ENCODE measurements around the gene CRABP1. TPM values are rescaled to one million over a fixed set of nuclear protein-coding genes. Genes with fewer than 3 reads are reported as not detected.

The CRABP1 gene
- total RNA-seq, 2 donors from 2014 or later = not detected

DNA sequence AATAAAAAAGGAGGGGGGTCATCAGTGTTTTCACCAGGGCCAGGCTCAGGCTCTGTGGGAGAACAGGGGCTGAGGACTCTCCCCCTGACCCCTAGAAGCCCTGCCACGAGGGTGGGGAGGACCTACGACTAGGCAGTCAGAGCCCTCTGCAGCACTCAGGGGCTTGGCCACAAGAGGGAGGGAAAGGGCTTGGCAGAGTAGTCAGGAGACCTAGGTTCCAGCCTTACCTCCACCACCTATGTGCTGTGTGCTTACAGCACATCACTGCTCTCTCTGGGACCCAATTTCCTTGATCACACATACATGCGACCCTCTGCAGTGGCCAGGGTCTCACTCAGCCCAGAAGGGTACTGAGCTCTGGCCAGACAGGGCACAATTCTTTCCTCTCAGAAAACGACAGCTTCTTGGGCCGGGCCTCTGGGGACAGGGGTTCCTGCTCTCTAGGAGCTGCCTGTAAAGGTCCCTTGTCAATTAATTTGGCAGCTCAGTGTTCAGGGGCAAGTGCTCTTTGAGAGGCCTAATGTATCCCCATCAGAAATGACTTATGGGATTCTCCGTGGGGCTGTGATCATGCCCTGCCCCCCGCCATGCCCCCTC lies 24.4 kb upstream of the CRABP1 start:
- peak; percentile 31 for DNase-seq (ENCODE audit: low spot score)
- intact Hi-C loops (cut with DNase I) = loop anchor here in 1 of 2 donors (5.0 kb wide), 1 partner anchor 1453 kb away; no protein-coding TSS in a partner anchor

DNA sequence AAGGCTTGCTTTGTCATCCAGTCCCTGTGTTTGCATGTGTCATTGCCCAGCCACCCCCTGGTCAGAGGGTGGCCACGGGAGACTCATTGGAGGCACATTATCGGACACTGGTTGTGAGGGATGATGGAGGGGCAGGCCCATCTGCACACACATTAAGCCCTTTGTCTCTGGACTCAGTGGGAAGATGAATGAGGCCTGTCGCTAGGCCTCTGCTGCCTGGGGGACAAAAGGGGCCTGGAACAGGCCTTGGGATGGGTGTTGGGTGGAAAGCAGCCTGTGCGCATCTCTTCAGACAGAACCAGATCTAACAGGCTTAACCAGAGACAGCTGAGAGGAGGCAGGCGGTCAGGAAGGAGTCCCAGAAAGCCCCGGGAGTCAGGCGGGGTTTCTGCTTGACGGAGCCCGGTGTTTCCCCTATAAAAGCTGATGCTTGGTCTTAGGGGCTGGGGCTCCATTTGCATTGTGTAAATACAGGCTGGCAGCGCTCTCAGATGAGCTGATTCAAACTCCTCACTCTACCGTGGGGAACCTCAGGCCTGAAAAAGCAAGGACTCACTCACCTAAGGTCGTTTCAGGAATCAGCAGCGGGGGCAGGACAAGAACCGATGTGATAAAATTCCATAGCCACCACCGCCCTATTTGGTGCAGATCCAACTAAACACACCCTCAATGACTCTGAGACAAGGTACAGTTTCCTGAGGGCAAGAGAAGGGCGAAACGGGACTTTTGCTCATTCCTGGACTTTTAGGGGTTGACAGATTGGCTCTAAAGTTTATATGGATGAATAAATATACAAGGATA lies 23.7 kb upstream of the CRABP1 start:
- peak; percentile 68 for DNase-seq (ENCODE audit: low spot score)
- intact Hi-C loops (cut with DNase I) = loop anchor here in 1 of 2 donors (5.0 kb wide), 1 partner anchor 1454 kb away; no protein-coding TSS in a partner anchor

DNA sequence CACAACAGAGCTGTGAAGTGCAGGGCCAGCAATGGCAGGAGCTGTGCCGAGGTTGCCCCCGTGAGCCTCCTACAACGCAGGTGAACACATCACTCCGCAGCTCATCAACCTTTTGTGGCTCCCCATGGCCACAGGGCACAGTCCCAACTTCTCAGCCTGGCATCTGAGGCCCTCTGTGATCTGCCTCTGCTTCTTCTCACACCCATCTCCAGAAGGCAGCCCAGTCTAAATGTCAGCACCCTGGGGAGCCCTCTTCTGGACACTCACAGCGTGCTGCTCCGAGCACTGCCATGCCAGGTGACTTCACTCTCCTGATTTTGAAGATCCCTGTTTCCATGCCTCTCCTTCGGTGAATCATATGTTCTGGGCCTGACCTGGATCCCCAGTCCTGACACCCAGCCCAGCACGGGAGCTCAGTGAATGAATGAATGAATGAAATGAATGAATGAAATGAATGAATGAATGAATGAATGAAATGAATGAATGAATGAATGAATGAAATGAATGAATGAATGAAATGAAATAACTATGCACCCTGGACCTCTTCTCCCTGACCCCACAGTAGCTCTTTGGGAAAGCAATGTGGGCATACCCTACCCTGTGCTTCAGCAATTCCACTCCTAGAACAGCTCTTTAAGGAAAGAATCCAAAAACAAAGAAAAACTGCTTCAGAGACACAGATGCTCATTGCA lies 22.9 kb upstream of the CRABP1 start:
- intact Hi-C loops (cut with DNase I) = loop anchor here in 1 of 2 donors (5.0 kb wide), 1 partner anchor 1455 kb away; no protein-coding TSS in a partner anchor
- DNase-seq (ENCODE audit: low spot score) = peak; percentile 38

DNA sequence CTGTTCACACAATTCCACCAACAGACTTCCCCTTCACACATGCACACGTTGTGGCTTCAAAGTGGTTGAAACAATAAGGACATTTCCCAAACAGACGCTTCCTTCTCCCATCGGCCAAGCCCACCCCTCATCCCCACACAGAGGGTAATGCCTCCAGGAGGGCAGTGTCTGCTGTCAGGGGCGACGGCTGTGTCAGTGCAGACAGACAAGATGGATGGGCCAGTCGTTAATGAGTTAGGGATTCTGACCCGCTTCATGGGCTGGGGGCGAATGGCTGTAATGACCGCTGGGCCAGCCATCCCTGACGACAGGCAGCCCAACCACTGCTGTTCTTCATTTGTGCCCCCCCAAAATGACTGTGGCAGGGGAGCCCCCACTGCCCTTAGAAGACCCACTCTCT lies 20.6 kb upstream of the CRABP1 start:
- intact Hi-C loops (cut with DNase I) = loop anchor here in 1 of 2 donors (5.0 kb wide), 1 partner anchor 1457 kb away; no protein-coding TSS in a partner anchor
- peak; percentile 37 for DNase-seq (ENCODE audit: low spot score)

DNA sequence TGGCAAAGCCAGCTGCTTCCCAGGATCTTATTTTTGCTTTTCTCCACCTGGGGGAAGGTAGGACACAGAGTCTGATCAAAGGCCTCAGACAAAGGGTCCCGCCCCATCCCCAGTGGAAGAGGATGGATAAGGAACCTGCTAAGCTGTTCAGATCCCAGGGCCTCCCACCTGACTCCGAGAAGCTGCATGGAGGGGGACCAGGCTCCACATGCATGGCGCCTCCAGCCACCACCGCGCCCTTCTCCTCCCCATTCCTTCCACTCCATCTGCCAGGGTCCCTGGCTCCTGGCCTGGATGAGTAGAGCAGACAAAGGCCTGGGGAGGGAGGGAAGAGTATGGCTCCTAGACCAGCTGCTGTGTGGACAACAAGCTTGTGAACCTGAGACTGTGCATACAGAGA lies 20.0 kb upstream of the CRABP1 start:
- peak; percentile 36 for DNase-seq (ENCODE audit: low spot score)
- intact Hi-C loops (cut with DNase I) = loop anchor here (5.0 to 10.0 kb wide), 2 partner anchors 92 to 95 kb away; no protein-coding TSS in a partner anchor

DNA sequence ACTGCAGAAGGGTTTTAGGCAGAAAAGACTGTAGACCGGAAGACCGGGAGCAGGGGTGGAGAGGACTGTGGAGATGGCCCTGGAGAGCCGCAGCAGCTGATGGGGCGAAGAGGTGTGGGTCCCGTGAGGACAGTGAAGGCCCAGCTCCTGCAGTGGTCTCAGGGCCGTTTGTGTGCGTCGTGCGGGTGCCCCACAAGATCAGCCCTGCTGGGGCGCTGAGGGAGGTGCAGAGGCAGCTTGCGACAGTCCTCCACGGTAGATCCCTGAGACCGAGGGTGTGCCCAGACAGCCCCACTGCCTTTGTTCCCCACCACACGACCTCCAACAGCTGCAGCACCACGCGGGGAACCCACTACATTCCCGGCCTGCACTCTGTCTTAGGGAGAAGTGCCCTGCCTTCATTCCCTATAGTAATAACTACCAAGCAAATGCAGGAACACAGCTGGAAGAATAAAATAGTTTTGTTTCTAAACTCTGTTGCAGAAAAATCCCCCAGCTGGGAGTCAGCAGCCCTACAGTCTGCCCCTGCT lies 19.0 kb upstream of the CRABP1 start:
- intact Hi-C loops (cut with DNase I) = loop anchor here (5.0 to 10.0 kb wide), 2 partner anchors 91 to 94 kb away; no protein-coding TSS in a partner anchor
- peak; percentile 70 for DNase-seq (ENCODE audit: low spot score)

DNA sequence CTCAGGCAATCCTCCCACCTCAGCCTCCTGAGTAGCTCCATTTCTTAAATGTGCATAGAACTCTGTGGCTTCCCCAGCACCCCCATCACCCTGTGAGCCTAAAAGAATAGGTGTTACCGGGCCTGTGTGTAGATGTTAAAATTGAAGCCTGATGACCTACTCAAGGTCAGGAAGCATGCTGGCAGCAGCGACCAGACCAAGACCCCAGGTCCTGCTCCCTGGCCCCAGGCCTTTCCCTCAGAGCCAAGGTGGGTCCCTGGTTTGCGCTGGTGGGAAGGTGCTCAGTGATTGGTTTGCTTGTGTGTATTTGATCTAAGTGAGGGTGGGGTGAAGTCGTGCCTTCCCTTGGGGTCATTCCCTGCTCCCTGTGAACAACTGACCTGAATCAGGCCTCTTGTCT lies 18.4 kb upstream of the CRABP1 start:
- intact Hi-C loops (cut with DNase I) = loop anchor here (5.0 to 10.0 kb wide), 2 partner anchors 91 to 93 kb away; no protein-coding TSS in a partner anchor

DNA sequence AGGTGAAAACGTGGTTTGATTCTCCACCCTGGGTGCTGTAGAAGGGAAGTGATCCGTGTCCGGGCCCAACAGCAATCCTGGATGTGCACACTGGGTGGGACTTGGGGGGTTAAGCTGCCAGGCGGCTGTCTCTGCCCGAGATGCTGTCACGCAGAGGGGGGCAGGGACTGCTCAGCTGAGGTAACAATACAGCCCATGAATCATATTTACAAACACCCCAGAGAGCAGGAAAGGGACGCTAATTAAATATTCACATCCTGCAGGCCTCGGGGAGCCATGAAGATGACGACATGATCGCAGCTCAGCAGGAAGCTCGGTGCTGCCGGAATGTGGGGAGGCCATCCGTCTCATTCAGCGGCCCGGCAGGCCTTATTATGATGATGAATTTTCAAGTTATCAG lies 17.9 kb upstream of the CRABP1 start:
- intact Hi-C loops (cut with DNase I) = loop anchor here (5.0 to 10.0 kb wide), 2 partner anchors 90 to 93 kb away; no protein-coding TSS in a partner anchor
- peak; percentile 63 for DNase-seq (ENCODE audit: low spot score)

More for the DNA sequence above, 18.4 kb upstream of the CRABP1 start:
- DNase-seq (ENCODE audit: low spot score) = peak; percentile 76

DNA sequence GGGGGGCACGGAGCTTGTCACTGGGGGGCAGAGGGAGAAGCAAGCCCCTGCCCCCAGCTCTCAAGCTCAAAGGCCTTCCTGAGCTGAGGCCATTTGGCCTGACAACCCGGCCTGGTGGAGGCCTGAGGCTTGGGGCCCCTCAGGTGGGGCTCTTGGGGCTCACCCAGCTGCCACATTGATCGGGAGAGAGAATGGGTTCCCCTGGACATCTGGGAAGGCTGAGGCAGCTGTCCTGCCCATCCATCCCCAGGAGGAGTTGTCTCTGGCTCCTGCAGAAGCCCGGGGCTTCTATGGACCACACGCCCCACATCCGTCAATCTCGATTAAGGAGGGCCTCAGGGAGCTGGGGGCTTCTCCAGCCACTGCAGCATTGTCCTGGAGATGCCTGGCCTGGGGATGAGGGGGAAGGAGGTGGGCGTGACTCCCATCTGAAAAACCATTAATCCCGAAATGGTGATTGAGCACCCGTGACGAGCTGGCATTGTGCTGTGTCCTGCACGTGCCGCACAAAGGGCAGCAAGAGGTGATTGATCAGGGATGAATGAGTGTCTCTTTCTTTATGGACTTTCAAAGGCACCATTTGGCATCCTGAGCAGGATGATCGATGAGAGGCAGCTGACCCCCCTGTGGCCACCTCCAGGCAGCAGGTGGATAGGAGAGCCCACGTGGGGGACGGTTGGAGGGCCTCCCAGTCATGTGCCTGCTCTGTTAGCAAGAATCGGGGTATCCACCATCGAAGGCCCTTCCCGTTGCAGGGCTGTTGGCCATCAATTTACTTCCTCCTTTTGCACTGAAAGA lies 17.2 kb upstream of the CRABP1 start:
- intact Hi-C loops (cut with DNase I) = loop anchor here (5.0 to 10.0 kb wide), 2 partner anchors 89 to 92 kb away; no protein-coding TSS in a partner anchor
- peak; percentile 70 for DNase-seq (ENCODE audit: low spot score)

DNA sequence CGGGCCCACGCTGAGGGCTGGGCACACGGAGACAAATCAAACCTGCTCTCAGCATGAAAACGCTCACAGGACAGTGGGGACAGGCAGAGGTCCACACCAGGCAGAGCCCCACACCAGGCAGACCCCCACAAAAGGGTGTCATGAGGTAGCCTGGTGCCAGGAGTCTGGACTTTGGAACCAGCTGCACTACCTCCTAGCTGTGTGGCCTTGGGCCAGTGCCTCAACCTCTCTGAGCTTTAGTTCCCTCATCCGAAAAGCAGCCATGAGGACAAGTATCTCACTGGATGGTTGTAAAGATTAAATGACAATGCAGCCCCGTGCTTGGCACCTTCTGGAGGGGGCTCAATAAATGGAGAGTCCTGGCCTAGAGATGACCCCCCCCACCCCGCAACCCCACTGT lies 16.5 kb upstream of the CRABP1 start:
- intact Hi-C loops (cut with DNase I) = loop anchor here (5.0 to 10.0 kb wide), 2 partner anchors 89 to 91 kb away; no protein-coding TSS in a partner anchor

DNA sequence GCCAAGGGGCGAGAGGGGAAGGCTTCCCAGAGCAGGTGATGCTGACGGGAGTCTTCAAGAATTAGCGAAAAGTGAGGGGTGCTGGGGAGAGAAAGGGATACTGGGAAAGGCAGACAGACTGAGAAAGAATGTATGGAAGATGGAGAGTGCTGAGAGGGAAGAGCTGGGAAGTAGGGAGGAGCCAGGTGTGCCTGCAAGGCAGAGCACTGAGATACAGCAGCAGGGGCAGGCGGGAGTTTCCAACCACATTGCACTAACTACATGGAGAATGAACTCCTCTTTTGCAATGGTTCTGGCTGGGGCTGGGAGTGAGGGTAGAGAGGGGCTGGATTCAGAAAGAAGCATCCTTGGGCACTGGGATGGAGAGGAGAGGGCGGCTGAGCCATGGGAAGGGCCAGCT lies 16.0 kb upstream of the CRABP1 start:
- no peak for DNase-seq (ENCODE audit: low spot score)
- intact Hi-C loops (cut with DNase I) = loop anchor here (5.0 to 10.0 kb wide), 2 partner anchors 88 to 91 kb away; no protein-coding TSS in a partner anchor

More for the DNA sequence above, 16.5 kb upstream of the CRABP1 start:
- no peak for DNase-seq (ENCODE audit: low spot score)

DNA sequence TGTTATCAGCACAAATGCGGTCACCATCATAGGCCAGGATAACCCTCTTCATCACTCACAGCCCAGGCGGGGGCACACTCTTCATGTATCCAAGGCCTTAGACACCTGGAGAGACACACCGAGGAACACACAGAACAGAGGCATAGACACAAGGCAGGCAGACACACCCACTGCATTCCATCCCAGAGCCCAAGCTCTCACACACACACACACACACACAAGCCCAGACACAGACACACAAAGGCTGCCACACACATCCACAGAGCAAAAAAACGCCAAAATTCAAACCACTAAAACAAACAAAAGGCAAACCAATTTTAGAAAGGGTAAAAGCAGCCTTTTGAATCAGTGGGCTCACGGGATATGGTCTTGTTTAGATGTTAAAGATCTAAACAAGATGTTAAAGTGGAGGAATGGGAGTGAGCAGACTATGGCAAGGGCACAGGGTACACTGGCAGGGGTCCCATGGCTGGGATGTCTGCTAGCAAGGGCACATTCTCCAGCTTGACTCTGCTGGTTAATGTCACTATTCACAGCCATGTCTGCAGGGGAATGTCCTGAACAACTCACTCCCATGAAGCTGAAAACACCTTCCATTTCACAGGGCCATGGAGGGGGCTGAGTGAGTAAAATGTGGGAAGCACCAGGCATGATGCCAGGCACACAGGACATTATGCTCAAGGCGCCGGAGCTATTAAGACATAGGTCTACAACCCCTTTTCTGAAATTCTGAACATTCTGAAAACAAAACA lies 14.9 kb upstream of the CRABP1 start:
- intact Hi-C loops (cut with DNase I) = loop anchor here in 1 of 2 donors (10.0 kb wide), 1 partner anchor 90 kb away; no protein-coding TSS in a partner anchor

DNA sequence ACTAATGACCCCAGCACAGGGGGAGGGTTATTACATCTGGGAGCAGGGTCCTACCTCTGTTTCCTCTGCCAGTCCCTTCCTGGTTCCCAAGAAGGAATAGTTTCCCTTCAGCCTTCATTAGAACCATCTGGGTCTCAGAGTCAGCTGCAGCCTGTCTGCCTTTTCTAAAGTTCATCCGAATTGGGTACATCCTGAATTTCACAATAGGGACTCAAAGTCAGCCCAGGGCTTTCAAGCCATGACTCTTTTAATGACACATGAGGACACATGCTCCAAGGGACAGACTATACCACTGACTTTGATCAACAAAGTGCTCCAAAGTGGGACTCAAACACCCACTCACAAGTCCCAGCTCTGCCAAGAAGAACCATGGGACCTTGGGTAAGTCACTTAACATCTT lies 12.7 kb upstream of the CRABP1 start:
- intact Hi-C loops (cut with DNase I) = loop anchor here in 1 of 2 donors (10.0 kb wide), 1 partner anchor 87 kb away; no protein-coding TSS in a partner anchor
- no peak for DNase-seq (ENCODE audit: low spot score)

More for the DNA sequence above, 14.9 kb upstream of the CRABP1 start:
- no peak for DNase-seq (ENCODE audit: low spot score)

DNA sequence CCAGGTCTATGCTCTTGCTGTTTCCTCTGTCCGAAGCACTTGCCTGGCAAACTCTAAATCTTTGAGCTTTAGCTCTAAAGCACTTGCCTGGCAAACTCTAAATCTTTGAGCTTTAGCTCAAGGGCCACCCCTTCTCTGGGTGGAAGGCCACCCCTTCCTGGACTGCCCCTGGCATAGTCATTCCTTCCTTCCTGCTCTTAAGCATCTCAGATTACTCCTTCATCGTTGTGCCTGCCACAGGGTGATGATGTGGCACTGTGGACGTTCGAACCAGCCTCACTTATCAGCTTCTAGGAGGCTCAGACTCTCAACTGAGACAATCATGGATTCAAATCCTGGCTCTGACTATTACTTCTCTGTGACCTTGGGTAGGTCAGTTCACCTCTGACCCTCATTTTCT lies 10.5 kb upstream of the CRABP1 start:
- no peak for DNase-seq (ENCODE audit: low spot score)
- intact Hi-C loops (cut with DNase I) = loop anchor here in 1 of 2 donors (10.0 kb wide), 1 partner anchor 85 kb away; no protein-coding TSS in a partner anchor

DNA sequence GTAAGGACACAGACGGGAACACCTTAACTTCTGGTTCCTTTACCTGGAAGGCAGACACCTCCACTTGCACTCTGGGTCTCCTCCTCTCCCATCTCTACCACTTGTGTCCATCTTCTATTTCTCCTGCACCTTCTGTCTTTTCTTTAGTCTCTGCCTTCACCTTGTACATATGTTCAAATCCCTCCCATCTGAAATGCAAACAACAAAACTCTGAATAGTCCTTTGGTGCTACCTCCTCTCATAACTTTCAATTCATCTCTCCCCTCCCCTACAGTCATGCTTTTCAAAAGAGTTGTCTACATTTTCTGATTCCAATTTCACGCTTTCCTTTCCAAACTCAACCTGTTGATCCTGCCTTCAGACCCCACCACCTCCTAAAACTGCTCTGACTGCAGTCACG lies 5.3 kb upstream of the CRABP1 start:
- no peak for DNase-seq (ENCODE audit: low spot score)
- intact Hi-C loops (cut with DNase I) = no loop called here

DNA sequence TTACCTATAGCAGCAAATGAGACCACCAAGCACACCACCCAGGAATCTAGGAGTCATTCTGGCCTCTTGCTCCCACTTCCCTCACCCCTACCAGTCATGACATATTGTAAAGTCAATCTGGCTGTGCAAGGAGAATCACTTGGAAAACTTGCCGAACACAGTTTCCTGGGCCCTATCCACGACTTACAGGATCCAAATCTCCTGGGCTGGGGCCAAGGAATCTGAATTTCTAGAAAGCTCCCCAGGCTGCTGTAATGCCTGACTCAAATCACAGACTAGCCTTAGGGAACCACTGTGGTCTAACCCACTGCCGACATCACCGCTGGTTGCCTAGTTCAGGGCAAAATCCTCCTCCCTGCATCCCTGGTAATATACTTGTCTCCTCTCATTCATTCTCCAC lies 4.2 kb upstream of the CRABP1 start:
- intact Hi-C loops (cut with DNase I) = no loop called here
- DNase-seq (ENCODE audit: low spot score) = peak; percentile 51

DNA sequence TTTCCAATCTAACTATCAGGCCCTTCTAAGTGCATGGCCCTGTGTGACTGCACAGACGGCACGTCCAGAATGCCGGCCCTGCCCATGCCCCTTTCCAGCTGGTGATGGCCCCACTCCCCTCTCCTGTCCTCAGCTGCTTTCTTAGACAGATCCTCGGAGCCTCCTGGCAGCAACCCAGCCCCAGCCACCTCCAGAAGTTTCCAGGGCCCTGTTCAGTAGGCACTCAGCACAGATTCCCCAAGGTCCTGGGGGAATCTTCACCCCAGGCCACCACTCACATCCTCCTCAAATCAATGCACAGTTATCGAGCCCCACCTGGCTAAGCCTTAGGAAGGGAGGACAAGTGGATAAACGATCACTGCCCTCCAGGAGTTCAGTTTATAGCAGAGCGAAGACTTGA lies 1.4 kb upstream of the CRABP1 start:
- no peak for DNase-seq (ENCODE audit: low spot score)
- intact Hi-C loops (cut with DNase I) = no loop called here

Data from posterior vena cava (tissue), 2 donors.